DND-41 (cell line): Measurements from ENCODE around the gene CRACR2A.
A peak's percentile ranks its signal among the peaks of the same experiment; 100 is the strongest.

Source experiments
- ATAC-seq: fragments of 200-7000 bp; cut with Tn5 transposase; 3 replicates; pipeline ENCODE4 v1.9.1; 2021; ENCODE audit warnings: low read depth; ENCODE audit not compliant: insufficient read depth
- DNase-seq: peaks from one replicate; pipeline ENCODE4 v3.0.0-alpha.2; 2020
- H2AFZ ChIP-seq: 2 replicates; pipeline ENCODE4 v1.6.0; 2012; ENCODE audit warnings: low read depth, low read length
- H3K27ac ChIP-seq: 2 replicates; pipeline ENCODE4 v1.5.1; 2012; ENCODE audit warnings: low read length, inconsistent platforms
- H3K27me3 ChIP-seq: fragments of 200-600 bp; sonication (generic); 2 replicates; pipeline ENCODE4 v1.6.0; 2012; ENCODE audit warnings: low read length, mild to moderate bottlenecking, inconsistent platforms; ENCODE audit not compliant: insufficient read depth, poor library complexity
- H3K36me3 ChIP-seq: 2 replicates; pipeline ENCODE4 v1.5.1; 2012; ENCODE audit warnings: low read length, inconsistent platforms; ENCODE audit not compliant: insufficient read depth
- H3K4me1 ChIP-seq: 2 replicates; pipeline ENCODE4 v1.5.1; 2012; ENCODE audit warnings: mild to moderate bottlenecking, low read length; ENCODE audit not compliant: insufficient read depth
- H3K4me2 ChIP-seq: 2 replicates; pipeline ENCODE4 v1.6.0; 2012; ENCODE audit warnings: mild to moderate bottlenecking, moderate library complexity, low read length, inconsistent platforms; ENCODE audit not compliant: insufficient read depth
- H3K4me3 ChIP-seq, 2 experiments: fragments of 200-600 bp in 1 of 2; shearing (Covaris generic) in 1 of 2; 2 replicates each; pipeline ENCODE4 v1.5.1; 2012 to 2016; ENCODE audit warnings: inconsistent platforms in 2 of 2, low read length in 2 of 2, mild to moderate bottlenecking in 2 of 2, low read depth in 1 of 2, moderate library complexity in 1 of 2
- H3K79me2 ChIP-seq: 2 replicates; pipeline ENCODE4 v1.6.0; 2012; ENCODE audit warnings: low read length, inconsistent platforms; ENCODE audit not compliant: insufficient read depth
- H3K9ac ChIP-seq: 2 replicates; pipeline ENCODE4 v1.6.0; 2012; ENCODE audit warnings: low read depth, mild to moderate bottlenecking, inconsistent platforms, low read length, moderate library complexity
- H3K9me3 ChIP-seq: 2 replicates; pipeline ENCODE4 v1.5.1; 2012; ENCODE audit warnings: low read length, moderate library complexity, mild to moderate bottlenecking, inconsistent platforms; ENCODE audit not compliant: insufficient read depth, severe bottlenecking
- H4K20me1 ChIP-seq: 2 replicates; pipeline ENCODE4 v1.6.0; 2012; ENCODE audit warnings: low read length; ENCODE audit not compliant: insufficient read depth
- CTCF ChIP-seq: IDR thresholded peaks from 2 replicates; pipeline ENCODE4 v1.5.1; 2012; ENCODE audit warnings: borderline replicate concordance, low read length, moderate library complexity, mild to moderate bottlenecking; ENCODE audit not compliant: poor library complexity, severe bottlenecking; ENCODE audit errors: extremely low read depth
- EZH2 ChIP-seq: IDR thresholded peaks from 3 replicates; pipeline ENCODE4 v1.6.1; 2012; ENCODE audit warnings: borderline replicate concordance, low read depth, mild to moderate bottlenecking, moderate library complexity, low read length, inconsistent platforms; ENCODE audit not compliant: severe bottlenecking

Gene CRACR2A

DNA sequence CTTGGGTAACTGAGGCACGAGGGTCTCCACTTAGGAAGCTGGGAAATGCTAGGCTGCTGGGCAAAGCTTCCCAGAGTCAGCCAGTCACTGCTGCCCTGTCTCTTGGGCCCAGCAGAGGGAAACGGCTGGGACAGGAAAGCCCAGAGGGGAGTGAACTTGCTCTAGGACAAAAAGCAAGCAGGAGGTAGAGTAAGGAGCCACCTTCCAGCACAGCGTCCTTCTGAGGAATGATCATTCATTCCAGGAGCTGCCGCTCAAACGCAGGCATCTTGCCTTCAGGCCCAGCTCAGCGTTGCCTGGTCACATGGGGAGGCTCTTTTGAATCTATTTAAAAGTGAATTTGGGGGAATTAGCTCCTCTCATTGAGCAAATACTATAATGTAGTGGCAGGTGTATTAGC lies 118.6 kb downstream of the CRACR2A start:
- H3K9ac ChIP-seq = no peak overlapping the region
- H3K79me2 ChIP-seq = no peaks in the 10 kb centered on the region
- H3K27ac ChIP-seq = no peak overlapping the region
- ATAC-seq = no peak
- TF ChIP-seq CTCF (no peak), EZH2 (no peak)
- no peaks in the 10 kb centered on the region for H3K27me3 ChIP-seq
- H3K9me3 ChIP-seq = no peaks in the 10 kb centered on the region
- no peak for DNase-seq
- H4K20me1 ChIP-seq = no peaks in the 10 kb centered on the region
- H3K4me2 ChIP-seq = no peak overlapping the region
- H3K36me3 ChIP-seq = peaks cover 38% of the 10 kb centered on the region; the same call in 1 of the 2 replicates
- no peak overlapping the region for H3K4me3 ChIP-seq
- H2AFZ ChIP-seq = no peak overlapping the region
- no peaks in the 10 kb centered on the region for H3K4me1 ChIP-seq

DNA sequence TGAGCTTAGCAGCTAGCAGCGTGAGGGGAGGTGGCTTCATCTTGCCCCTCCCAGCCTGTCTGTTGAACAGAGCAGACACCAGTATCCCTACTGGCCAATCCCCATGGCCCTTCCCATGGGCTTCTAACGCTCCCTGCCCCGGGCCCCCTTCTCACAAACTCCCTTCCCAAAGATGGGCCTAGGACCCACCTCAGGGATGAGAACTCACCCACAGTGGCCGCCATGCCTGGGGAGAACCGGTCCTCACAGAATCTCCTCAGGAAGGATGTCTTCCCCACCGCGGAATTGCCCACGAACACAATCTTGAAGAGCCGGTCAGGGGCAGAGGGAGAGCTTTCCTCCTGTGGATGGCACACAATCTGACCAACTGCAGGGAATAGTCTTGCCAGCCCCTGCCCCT lies 119.5 kb downstream of the CRACR2A start:
- no peak overlapping the region for H2AFZ ChIP-seq
- no peaks in the 10 kb centered on the region for H4K20me1 ChIP-seq
- H3K36me3 ChIP-seq = peaks cover 39% of the 10 kb centered on the region; the same call in 1 of the 2 replicates
- TF ChIP-seq EZH2 = no peak
- TF ChIP-seq CTCF = no peak
- no peak overlapping the region for H3K4me3 ChIP-seq
- no peak overlapping the region for H3K9ac ChIP-seq
- H3K79me2 ChIP-seq = no peaks in the 10 kb centered on the region
- H3K4me1 ChIP-seq = no peaks in the 10 kb centered on the region
- H3K9me3 ChIP-seq = no peaks in the 10 kb centered on the region
- ATAC-seq (no peak), DNase-seq (no peak)
- no peak overlapping the region for H3K4me2 ChIP-seq
- H3K27me3 ChIP-seq = no peaks in the 10 kb centered on the region
- H3K27ac ChIP-seq = no peak overlapping the region

GRCh38 chr12:3632754-3633153 lies 120.2 kb downstream of the CRACR2A start:
- H3K9ac ChIP-seq = no peak overlapping the region
- no peaks in the 10 kb centered on the region for H4K20me1 ChIP-seq
- H3K4me1 ChIP-seq = no peaks in the 10 kb centered on the region
- H3K4me2 ChIP-seq = no peak overlapping the region
- no peak for ATAC-seq
- no peak overlapping the region for H3K27ac ChIP-seq
- no peaks in the 10 kb centered on the region for H3K27me3 ChIP-seq
- DNase-seq = no peak
- H3K9me3 ChIP-seq = no peaks in the 10 kb centered on the region
- peaks cover 33% of the 10 kb centered on the region; the same call in 1 of the 2 replicates for H3K36me3 ChIP-seq
- H3K4me3 ChIP-seq = no peak overlapping the region
- TF ChIP-seq CTCF (no peak), EZH2 (no peak)
- no peak overlapping the region for H2AFZ ChIP-seq
- no peaks in the 10 kb centered on the region for H3K79me2 ChIP-seq

- Histone ChIP-seq H3K4me2 (no peak overlapping the region), H3K36me3 (peaks cover 35% of the 10 kb centered on the region), H3K9ac (no peak overlapping the region), H3K79me2 (no peaks in the 10 kb centered on the region), H4K20me1 (no peaks in the 10 kb centered on the region), H3K27ac (no peak overlapping the region), H3K4me3 (no peak overlapping the region), H3K9me3 (no peaks in the 10 kb centered on the region), H3K27me3 (no peaks in the 10 kb centered on the region), H2AFZ (no peak overlapping the region), H3K4me1 (no peaks in the 10 kb centered on the region)
- ATAC-seq (peak; percentile 66; the same call in 2 of the 3 replicates), DNase-seq (peak; percentile 14)
- TF ChIP-seq CTCF (no peak), EZH2 (no peak)
Measured at GRCh38 chr12:3632256-3632655, 120.7 kb downstream of the CRACR2A start.
